ENCODE data around the gene PPP1R14C. TPM values are rescaled to one million over a fixed set of nuclear protein-coding genes. Genes with fewer than 3 reads are reported as not detected.

The PPP1R14C gene
- total and polyA plus RNA-seq, 2 of the 13 experiments (the other 11 are each of a cell fraction or from before 2014, with no cell fraction given), result not detected

- BruUV-seq (replicated peaks), result no TSS peak
- Histone ChIP-seq H3K27me3 (ENCODE audit: control insufficient read depth in 1 of 2, insufficient read depth in 2 of 2, low read length in 2 of 2) (peaks cover 2 to 59% of the 10 kb centered on the region in 2 experiments), H3K4me1 (ENCODE audit: insufficient read depth, low read length) (no peaks in the 10 kb centered on the region), H3K27ac (ENCODE audit: extremely low read length, insufficient read depth, low read length) (no peak overlapping the region), H3K36me3 (replicated peaks in 1 of 2; ENCODE audit: control insufficient read depth in 1 of 2, insufficient read depth in 2 of 2, low read length in 2 of 2) (no peaks in the 10 kb centered on the region), H3K79me2 (ENCODE audit: insufficient read depth, low read length) (no peaks in the 10 kb centered on the region), H2AFZ (ENCODE audit: low read length) (no peak overlapping the region), H3K9me3 (ENCODE audit: low read length) (no peaks in the 10 kb centered on the region), H3K4me2 (ENCODE audit: low read depth, low read length) (no peak overlapping the region), H3K9ac (ENCODE audit: insufficient read depth, low read depth, low read length) (no peak overlapping the region), H4K20me1 (ENCODE audit: insufficient read depth, low read length) (no peaks in the 10 kb centered on the region), H3K4me3 (replicated peaks in 1 of 3; ENCODE audit: insufficient read depth in 1 of 3, low read depth in 2 of 3, low read length in 3 of 3) (no peak overlapping the region)
- WGBS (ENCODE audit: low lambda C conversion rate), result 43% methylated on average over 8 of the region's 8 CpGs
- intact Hi-C loops (cut with micrococcal nuclease; ENCODE audit: unreplicated experiment), result no loop called here
- in situ Hi-C loops (cut with HindIII; ENCODE audit: extremely low pct_ligation_motif_present, low pct_unique_long_range_greater_than_20kb), result no loop called here
- TF ChIP-seq ADNP (CRISPR knock-in tag; IDR thresholded peaks at IDR 0.05) (no peak), GABPB1 (CRISPR knock-in tag; IDR thresholded peaks at IDR 0.05) (no peak), TGIF2 (CRISPR knock-in tag; IDR thresholded peaks at IDR 0.05) (no peak)
- ChIA-PET CTCF (ENCODE audit: low intra/inter-chr PET ratio, low total read pairs) (no interaction called here), POLR2A (no interaction called here)
- ATAC-seq, result no peak
- no peak for FAIRE-seq
- DNase-seq (ENCODE audit: low spot score), result no peak
Observed at GRCh38 chr6:150099546-150099945, 43.3 kb upstream of the PPP1R14C start.

DNA sequence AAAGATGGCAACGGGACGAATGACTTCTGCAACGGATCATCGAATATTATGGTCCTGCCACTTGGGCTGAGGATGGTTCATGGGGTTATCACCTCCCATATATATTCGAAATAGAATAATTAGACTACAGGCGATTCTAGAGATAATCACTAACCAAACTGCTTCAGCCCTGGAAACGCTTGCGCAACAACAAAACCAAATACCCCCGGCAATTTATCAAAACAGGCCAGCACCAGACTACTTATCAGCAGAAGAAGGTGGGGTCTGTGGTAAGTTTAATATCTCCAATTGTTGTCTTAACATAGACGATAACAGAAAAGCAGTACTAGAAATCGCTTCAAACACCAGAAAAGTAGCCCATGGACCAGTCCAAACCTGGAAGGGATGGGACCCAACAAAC lies 42.9 kb upstream of the PPP1R14C start:
- no peak for DNase-seq (ENCODE audit: low spot score)
- no peak overlapping the region for H2AFZ ChIP-seq (ENCODE audit: low read length)
- no peak for ATAC-seq
- no peak overlapping the region for H3K4me2 ChIP-seq (ENCODE audit: low read depth, low read length)
- in situ Hi-C loops (cut with HindIII; ENCODE audit: extremely low pct_ligation_motif_present, low pct_unique_long_range_greater_than_20kb) (no loop called here), intact Hi-C loops (cut with micrococcal nuclease; ENCODE audit: unreplicated experiment) (no loop called here)
- H3K9me3 ChIP-seq (ENCODE audit: low read length), result no peaks in the 10 kb centered on the region
- H4K20me1 ChIP-seq (ENCODE audit: insufficient read depth, low read length), result no peaks in the 10 kb centered on the region
- peak; percentile 56; the same call in 1 of the 2 replicates for TF ChIP-seq CEBPB (IDR thresholded peaks at IDR 0.05; ENCODE audit: borderline replicate concordance, low read depth, low read length)
- no peak for TF ChIP-seq ISL2 (CRISPR knock-in tag; IDR thresholded peaks at IDR 0.05)
- BruUV-seq (replicated peaks), result no TSS peak
- H3K9ac ChIP-seq (ENCODE audit: insufficient read depth, low read depth, low read length), result no peak overlapping the region
- H3K27me3 ChIP-seq (ENCODE audit: control insufficient read depth in 1 of 2, insufficient read depth in 2 of 2, low read length in 2 of 2), result peaks cover 2 to 58% of the 10 kb centered on the region in 2 experiments; a peak in 4 of 5 replicates
- ChIA-PET CTCF (ENCODE audit: low intra/inter-chr PET ratio, low total read pairs) (no interaction called here), POLR2A (no interaction called here)
- WGBS (ENCODE audit: low lambda C conversion rate), result 49% methylated on average over 11 of the region's 11 CpGs
- no peaks in the 10 kb centered on the region for H3K4me1 ChIP-seq (ENCODE audit: insufficient read depth, low read length)
- H3K36me3 ChIP-seq (replicated peaks in 1 of 2; ENCODE audit: control insufficient read depth in 1 of 2, insufficient read depth in 2 of 2, low read length in 2 of 2), result no peaks in the 10 kb centered on the region
- H3K79me2 ChIP-seq (ENCODE audit: insufficient read depth, low read length), result no peaks in the 10 kb centered on the region
- FAIRE-seq, result no peak
- H3K4me3 ChIP-seq (replicated peaks in 1 of 3; ENCODE audit: insufficient read depth in 1 of 3, low read depth in 2 of 3, low read length in 3 of 3), result no peak overlapping the region
- no peak overlapping the region for H3K27ac ChIP-seq (ENCODE audit: extremely low read length, insufficient read depth, low read length)

All from HepG2 (cell line).